ENCODE measurements around the gene DENND1C. TPM values are rescaled to one million over a fixed set of nuclear protein-coding genes. Genes with fewer than 3 reads are reported as not detected.
A peak's percentile ranks its signal among the peaks of the same experiment; 100 is the strongest.

The DENND1C gene
- total RNA-seq, 2 experiments from 2014 or later, result 40.9 to 68.3 TPM

- ChIA-PET POLR2A (interaction anchor here (0.5 to 1.8 kb wide), 2 partner anchors 11 to 23 kb away, joined by 3 to 6 read pairs; partner anchors contain the start of gene DENND1C), CTCF (ENCODE audit: unreplicated experiment) (no interaction called here)
- no peaks in the 10 kb centered on the region for H4K20me1 ChIP-seq (ENCODE audit: insufficient read depth, low read length)
- TF ChIP-seq EZH2phosphoT487 (IDR thresholded peaks at IDR 0.05; ENCODE audit: borderline replicate concordance, low read depth, low read length), result no peak
- no peak for TF ChIP-seq CTCF (conservative IDR thresholded peaks at IDR 0.05; ENCODE audit: low read length)
- intact Hi-C loops (cut with micrococcal nuclease; ENCODE audit: unreplicated experiment), result no loop called here
- peak overlapping the region; percentile 89 for H3K4me3 ChIP-seq (ENCODE audit: low read depth, low read length, poor library complexity, severe bottlenecking)
- H3K9me3 ChIP-seq (ENCODE audit: low read length), result peaks cover 22% of the 10 kb centered on the region
- H3K27ac ChIP-seq (ENCODE audit: low read depth, low read length, poor library complexity, severe bottlenecking), result peak overlapping the region; percentile 62
- H3K4me2 ChIP-seq (ENCODE audit: low read length), result peak overlapping the region; percentile 91
- TSS peak; percentile 64 for BruUV-seq (replicated peaks)
- H2AFZ ChIP-seq (ENCODE audit: low read length), result peak overlapping the region; percentile 28; the same call in 1 of the 2 replicates
- no peaks in the 10 kb centered on the region for H3K9me2 ChIP-seq (ENCODE audit: insufficient read depth, low read length)
- peaks cover 15% of the 10 kb centered on the region for H3K4me1 ChIP-seq (ENCODE audit: insufficient read depth, low read length, poor library complexity, severe bottlenecking)
- peak; percentile 58 for DNase-seq (ENCODE audit: low spot score)
- peaks cover 13% of the 10 kb centered on the region; the same call in 1 of the 2 replicates for H3K79me2 ChIP-seq (ENCODE audit: insufficient read depth, low read depth, low read length)
- peaks cover 46% of the 10 kb centered on the region for H3K36me3 ChIP-seq (ENCODE audit: insufficient read depth, low read length)
Observed at GRCh38 chr19:6457958-6458694, 23.5 kb downstream of the DENND1C start.

- H3K9me3 ChIP-seq (ENCODE audit: low read length), result peaks cover 25% of the 10 kb centered on the region
- BruUV-seq (replicated peaks), result no TSS peak
- H3K4me2 ChIP-seq (ENCODE audit: low read length), result no peak overlapping the region
- peaks cover 65% of the 10 kb centered on the region for H3K36me3 ChIP-seq (ENCODE audit: insufficient read depth, low read length)
- H2AFZ ChIP-seq (ENCODE audit: low read length), result no peak overlapping the region
- ChIA-PET POLR2A (interaction anchor here (0.7 kb wide), 1 partner anchor 28 kb away, joined by 3 read pairs; no protein-coding TSS in a partner anchor), CTCF (ENCODE audit: unreplicated experiment) (no interaction called here)
- intact Hi-C loops (cut with micrococcal nuclease; ENCODE audit: unreplicated experiment), result no loop called here
- H4K20me1 ChIP-seq (ENCODE audit: insufficient read depth, low read length), result no peaks in the 10 kb centered on the region
- peaks cover 13% of the 10 kb centered on the region; the same call in 1 of the 2 replicates for H3K79me2 ChIP-seq (ENCODE audit: insufficient read depth, low read depth, low read length)
- no peak for TF ChIP-seq CTCF (conservative IDR thresholded peaks at IDR 0.05; ENCODE audit: low read length)
- H3K9me2 ChIP-seq (ENCODE audit: insufficient read depth, low read length), result no peaks in the 10 kb centered on the region
- no peak for DNase-seq (ENCODE audit: low spot score)
- no peak overlapping the region for H3K4me3 ChIP-seq (ENCODE audit: low read depth, low read length, poor library complexity, severe bottlenecking)
- H3K27ac ChIP-seq (ENCODE audit: low read depth, low read length, poor library complexity, severe bottlenecking), result no peak overlapping the region
- H3K4me1 ChIP-seq (ENCODE audit: insufficient read depth, low read length, poor library complexity, severe bottlenecking), result peaks cover 15% of the 10 kb centered on the region
Observed at GRCh38 chr19:6455924-6456323, 25.7 kb downstream of the DENND1C start.

- peak; percentile 54 for DNase-seq (ENCODE audit: low spot score)
- H3K36me3 ChIP-seq (ENCODE audit: insufficient read depth, low read length), result peaks cover 77% of the 10 kb centered on the region
- intact Hi-C loops (cut with micrococcal nuclease; ENCODE audit: unreplicated experiment), result no loop called here
- H4K20me1 ChIP-seq (ENCODE audit: insufficient read depth, low read length), result no peaks in the 10 kb centered on the region
- no peak overlapping the region for H3K4me3 ChIP-seq (ENCODE audit: low read depth, low read length, poor library complexity, severe bottlenecking)
- H3K9me2 ChIP-seq (ENCODE audit: insufficient read depth, low read length), result no peaks in the 10 kb centered on the region
- H3K9me3 ChIP-seq (ENCODE audit: low read length), result peaks cover 25% of the 10 kb centered on the region
- no peak for TF ChIP-seq CTCF (conservative IDR thresholded peaks at IDR 0.05; ENCODE audit: low read length)
- no peak overlapping the region for H3K27ac ChIP-seq (ENCODE audit: low read depth, low read length, poor library complexity, severe bottlenecking)
- H3K4me2 ChIP-seq (ENCODE audit: low read length), result no peak overlapping the region
- POLR2A ChIA-PET, result no interaction called here
- CTCF ChIA-PET (ENCODE audit: unreplicated experiment), result no interaction called here
- H2AFZ ChIP-seq (ENCODE audit: low read length), result no peak overlapping the region
- peaks cover 10% of the 10 kb centered on the region; the same call in 1 of the 2 replicates for H3K79me2 ChIP-seq (ENCODE audit: insufficient read depth, low read depth, low read length)
- H3K4me1 ChIP-seq (ENCODE audit: insufficient read depth, low read length, poor library complexity, severe bottlenecking), result peaks cover 15% of the 10 kb centered on the region
- BruUV-seq (replicated peaks), result no TSS peak
Observed at GRCh38 chr19:6453951-6454565, 27.5 kb downstream of the DENND1C start.

Measured in OCI-LY7 (cell line).